Measurements from ENCODE around the gene NBEA.

NBEA gene

GRCh38 chr13:34914416-34914815 is 27.7 kb upstream of the NBEA start:
- TF ChIP-seq CREB1 (IDR thresholded peaks at IDR 0.05; ENCODE audit: low read depth) = no peak
- no peak for TF ChIP-seq FOXM1 (IDR thresholded peaks at IDR 0.05; ENCODE audit: borderline replicate concordance, low read depth)
- TF ChIP-seq ZBTB7A (IDR thresholded peaks at IDR 0.05; ENCODE audit: low read depth) = no peak
- TF ChIP-seq REST (IDR thresholded peaks at IDR 0.05; ENCODE audit: low read depth) = no peak
- TF ChIP-seq TEAD4 (IDR thresholded peaks at IDR 0.05) = no peak
- no peak for TF ChIP-seq USF1 (IDR thresholded peaks at IDR 0.05)
- TF ChIP-seq NFIC (IDR thresholded peaks at IDR 0.05) = no peak
- no peak for TF ChIP-seq CEBPB (IDR thresholded peaks at IDR 0.05)
- TF ChIP-seq TAF1 (IDR thresholded peaks at IDR 0.05; ENCODE audit: low read depth) = no peak
- TF ChIP-seq MAX (IDR thresholded peaks at IDR 0.05) = no peak
- TF ChIP-seq RAD21 (IDR thresholded peaks at IDR 0.05; ENCODE audit: low read depth) = no peak
- no peak for TF ChIP-seq TCF12 (IDR thresholded peaks at IDR 0.05; ENCODE audit: low read depth)
- no peak for TF ChIP-seq EGR1 (IDR thresholded peaks at IDR 0.05)
- no peak for TF ChIP-seq YY1 (IDR thresholded peaks at IDR 0.05; ENCODE audit: low read depth)
- TF ChIP-seq EP300 (IDR thresholded peaks at IDR 0.05; ENCODE audit: borderline replicate concordance) = no peak

DNA sequence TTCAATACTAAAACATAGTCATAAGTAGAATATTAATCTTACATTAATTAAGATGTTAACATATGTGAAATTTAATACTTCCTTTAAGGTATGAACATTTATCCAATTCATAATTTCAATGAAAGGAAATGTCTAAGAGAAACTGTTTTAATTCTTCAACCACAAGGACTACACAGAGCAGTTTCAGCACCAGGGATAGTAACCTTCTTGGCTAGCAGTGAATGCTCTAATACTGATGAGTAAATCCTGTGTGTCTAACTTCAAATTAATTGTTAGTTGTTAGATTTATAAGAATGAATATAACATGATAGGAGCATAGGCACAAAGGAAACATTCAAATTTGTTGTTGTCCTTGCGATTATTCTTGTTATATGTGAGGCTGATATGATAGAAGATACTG is 15.6 kb upstream of the NBEA start:
- TF ChIP-seq NFIC (IDR thresholded peaks at IDR 0.05) = peak; percentile 45; the same call in 1 of the 2 replicates
- no peak for TF ChIP-seq TEAD4 (IDR thresholded peaks at IDR 0.05)
- peak; percentile 89 for TF ChIP-seq REST (IDR thresholded peaks at IDR 0.05; ENCODE audit: low read depth)

GRCh38 chr13:34931572-34931971 is 10.5 kb upstream of the NBEA start:
- TF ChIP-seq EGR1 (IDR thresholded peaks at IDR 0.05) (no peak), TCF12 (IDR thresholded peaks at IDR 0.05; ENCODE audit: low read depth) (no peak), USF1 (IDR thresholded peaks at IDR 0.05) (no peak), RAD21 (IDR thresholded peaks at IDR 0.05; ENCODE audit: low read depth) (no peak), NFIC (IDR thresholded peaks at IDR 0.05) (no peak), ZBTB7A (IDR thresholded peaks at IDR 0.05; ENCODE audit: low read depth) (no peak), CREB1 (IDR thresholded peaks at IDR 0.05; ENCODE audit: low read depth) (no peak), FOXM1 (IDR thresholded peaks at IDR 0.05; ENCODE audit: borderline replicate concordance, low read depth) (no peak), MAX (IDR thresholded peaks at IDR 0.05) (no peak), YY1 (IDR thresholded peaks at IDR 0.05; ENCODE audit: low read depth) (no peak), CEBPB (IDR thresholded peaks at IDR 0.05) (no peak), EP300 (IDR thresholded peaks at IDR 0.05; ENCODE audit: borderline replicate concordance) (no peak), TAF1 (IDR thresholded peaks at IDR 0.05; ENCODE audit: low read depth) (no peak), REST (IDR thresholded peaks at IDR 0.05; ENCODE audit: low read depth) (no peak), TEAD4 (IDR thresholded peaks at IDR 0.05) (no peak)

GRCh38 chr13:34933349-34933748 is 8.7 kb upstream of the NBEA start:
- no peak for TF ChIP-seq NFIC (IDR thresholded peaks at IDR 0.05)
- TF ChIP-seq ZBTB7A (IDR thresholded peaks at IDR 0.05; ENCODE audit: low read depth) = no peak
- TF ChIP-seq FOXM1 (IDR thresholded peaks at IDR 0.05; ENCODE audit: borderline replicate concordance, low read depth) = no peak
- no peak for TF ChIP-seq USF1 (IDR thresholded peaks at IDR 0.05)
- no peak for TF ChIP-seq EP300 (IDR thresholded peaks at IDR 0.05; ENCODE audit: borderline replicate concordance)
- no peak for TF ChIP-seq MAX (IDR thresholded peaks at IDR 0.05)
- no peak for TF ChIP-seq TCF12 (IDR thresholded peaks at IDR 0.05; ENCODE audit: low read depth)
- no peak for TF ChIP-seq CEBPB (IDR thresholded peaks at IDR 0.05)
- no peak for TF ChIP-seq TEAD4 (IDR thresholded peaks at IDR 0.05)
- no peak for TF ChIP-seq YY1 (IDR thresholded peaks at IDR 0.05; ENCODE audit: low read depth)
- no peak for TF ChIP-seq EGR1 (IDR thresholded peaks at IDR 0.05)
- no peak for TF ChIP-seq CREB1 (IDR thresholded peaks at IDR 0.05; ENCODE audit: low read depth)

Measured in Ishikawa (cell line).